Peyer's patch (tissue), 4 donors: ENCODE data around the gene TLR3.

Experiments
- CTCF ChIP-seq, 6 experiments: fragments of 450-650 bp in 4 of 6; fragments of 200-600 bp in 2 of 6; sonication (generic) in 1 of 6; IDR thresholded peaks; one replicate each; pipeline ENCODE4 v1.5.1; 2017 to 2019; ENCODE audit warnings: antibody characterized with exemption in 6 of 6, mild to moderate bottlenecking in 3 of 6, moderate library complexity in 1 of 6
- POLR2A ChIP-seq, 2 donors: fragments of 450-650 bp; IDR thresholded peaks; one replicate each; pipeline ENCODE4 v1.5.1; 2017; ENCODE audit warnings: antibody characterized with exemption in 2 of 2, mild to moderate bottlenecking in 2 of 2, moderate library complexity in 2 of 2

GRCh38 chr4:186105647-186106321 is 36.8 kb downstream of the TLR3 start:
- TF ChIP-seq CTCF (IDR thresholded peaks at IDR 0.05) (no peak), POLR2A (IDR thresholded peaks at IDR 0.05) (peak in 1 of 2 donors; percentile 51)
